Measurements from ENCODE around the gene TTLL9. TPM values are rescaled to one million over a fixed set of nuclear protein-coding genes. Genes with fewer than 3 reads are reported as not detected.

Gene TTLL9
- polyA plus RNA-seq, 1 experiment, result 0.11 TPM

DNA sequence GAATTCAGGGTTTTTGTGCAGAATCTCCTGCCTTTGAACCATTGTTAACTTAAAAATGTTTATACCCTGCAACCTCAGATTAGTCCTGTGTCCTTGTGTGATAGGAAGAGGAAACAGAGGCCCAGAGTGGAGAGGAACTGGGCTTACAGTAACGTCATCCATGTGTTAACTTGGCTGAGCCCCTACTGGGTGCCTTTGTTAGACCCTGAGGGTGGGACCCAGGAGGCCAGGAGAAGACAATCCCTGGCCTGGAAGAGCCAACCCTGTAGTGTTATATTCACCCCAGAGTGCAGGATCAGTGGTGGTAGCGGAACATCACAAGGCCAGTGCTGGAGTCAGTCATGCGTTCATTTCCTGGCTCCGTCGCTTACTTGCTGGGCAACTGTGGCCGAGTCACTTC, 40.7 kb upstream of the TTLL9 start:
- TF ChIP-seq CTCF (IDR thresholded peaks at IDR 0.05; ENCODE audit: insufficient read depth, low read depth, low read length), result no peak
- Histone ChIP-seq H3K27me3 (ENCODE audit: control insufficient read depth, insufficient read depth, low read length) (no peaks in the 10 kb centered on the region), H3K4me3 (ENCODE audit: low read depth, low read length) (no peak overlapping the region), H3K36me3 (ENCODE audit: control insufficient read depth, insufficient read depth, low read length) (no peaks in the 10 kb centered on the region)
- CTCF ChIA-PET, result interaction anchor here (0.5 to 1.5 kb wide), 5 partner anchors 12 to 263 kb away, joined by 3 to 4 read pairs (median 3); partner anchors contain the start of gene FOXS1
- DNase-seq (ENCODE audit: low read depth), result no peak
- POLR2A ChIA-PET, result no interaction called here

- no peak for DNase-seq (ENCODE audit: low read depth)
- H3K27me3 ChIP-seq (ENCODE audit: control insufficient read depth, insufficient read depth, low read length), result 0 out of 2 replicates have a peak, but pooled peaks cover 2% of the 10 kb centered on the region
- H3K4me3 ChIP-seq (ENCODE audit: low read depth, low read length), result no peak overlapping the region
- TF ChIP-seq CTCF (IDR thresholded peaks at IDR 0.05; ENCODE audit: insufficient read depth, low read depth, low read length), result no peak
- POLR2A ChIA-PET, result no interaction called here
- CTCF ChIA-PET, result interaction anchor here (0.7 to 1.5 kb wide), 2 partner anchors 15 to 319 kb away, joined by 3 read pairs; partner anchors contain the start of gene FOXS1
- H3K36me3 ChIP-seq (ENCODE audit: control insufficient read depth, insufficient read depth, low read length), result no peaks in the 10 kb centered on the region
Measured at GRCh38 chr20:31830406-31830981, 39.9 kb upstream of the TTLL9 start.

DNA sequence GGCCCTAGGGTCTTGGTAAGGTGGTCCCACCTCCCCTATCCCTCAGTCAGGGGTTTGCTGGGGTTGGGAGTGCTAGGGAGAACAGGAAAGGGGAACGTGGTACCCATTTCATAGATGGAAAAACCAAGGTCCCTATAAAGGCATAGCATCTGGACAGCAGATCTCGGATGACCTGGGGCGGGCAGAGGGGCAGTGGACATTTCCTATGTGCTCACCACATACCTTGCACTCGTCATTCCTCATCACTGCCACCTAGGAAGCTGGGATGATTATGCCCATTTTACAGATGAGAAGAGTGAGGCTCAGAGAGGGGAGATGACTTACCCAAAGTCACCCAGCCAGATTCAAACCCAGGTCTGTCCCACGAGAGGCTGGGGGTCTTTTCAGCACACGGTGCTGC, 39.2 kb upstream of the TTLL9 start:
- DNase-seq (ENCODE audit: low read depth), result no peak
- POLR2A ChIA-PET, result no interaction called here
- Histone ChIP-seq H3K27me3 (ENCODE audit: control insufficient read depth, insufficient read depth, low read length) (0 out of 2 replicates have a peak, but pooled peaks cover 2% of the 10 kb centered on the region), H3K4me3 (ENCODE audit: low read depth, low read length) (no peak overlapping the region), H3K36me3 (ENCODE audit: control insufficient read depth, insufficient read depth, low read length) (no peaks in the 10 kb centered on the region)
- no peak for TF ChIP-seq CTCF (IDR thresholded peaks at IDR 0.05; ENCODE audit: insufficient read depth, low read depth, low read length)
- CTCF ChIA-PET, result interaction anchor here (0.7 kb wide), 1 partner anchor 320 kb away, joined by 3 read pairs; no protein-coding TSS in a partner anchor

DNA sequence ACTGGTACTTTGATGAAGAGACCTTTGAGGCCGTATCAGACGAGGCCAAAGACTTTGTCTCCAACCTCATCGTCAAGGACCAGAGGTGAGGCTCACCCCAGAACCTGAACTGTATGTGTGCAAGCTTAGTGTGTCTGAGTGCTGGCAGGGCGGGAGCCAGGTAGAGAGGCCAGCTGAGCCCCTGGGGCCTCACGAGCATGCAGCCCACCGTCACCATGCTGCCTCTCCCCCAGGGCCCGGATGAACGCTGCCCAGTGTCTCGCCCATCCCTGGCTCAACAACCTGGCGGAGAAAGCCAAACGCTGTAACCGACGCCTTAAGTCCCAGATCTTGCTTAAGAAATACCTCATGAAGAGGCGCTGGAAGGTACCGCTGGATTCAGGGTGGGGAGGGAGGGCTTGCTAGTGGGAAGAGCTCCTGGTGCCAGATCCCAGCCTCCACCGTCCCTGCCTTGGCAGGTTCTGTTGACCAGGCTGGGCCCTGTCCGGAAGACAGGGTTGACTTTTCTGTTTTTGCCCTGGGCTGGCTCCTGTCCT, 38.6 kb upstream of the TTLL9 start:
- TF ChIP-seq CTCF (IDR thresholded peaks at IDR 0.05; ENCODE audit: insufficient read depth, low read depth, low read length), result no peak
- CTCF ChIA-PET, result interaction anchor here (10.6 kb wide), 1 partner anchor 9 kb away, joined by 105 read pairs; the partner anchor contains the start of gene MYLK2
- no peaks in the 10 kb centered on the region for H3K36me3 ChIP-seq (ENCODE audit: control insufficient read depth, insufficient read depth, low read length)
- POLR2A ChIA-PET, result no interaction called here
- DNase-seq (ENCODE audit: low read depth), result no peak
- H3K27me3 ChIP-seq (ENCODE audit: control insufficient read depth, insufficient read depth, low read length), result 0 out of 2 replicates have a peak, but pooled peaks cover 2% of the 10 kb centered on the region
- no peak overlapping the region for H3K4me3 ChIP-seq (ENCODE audit: low read depth, low read length)

DNA sequence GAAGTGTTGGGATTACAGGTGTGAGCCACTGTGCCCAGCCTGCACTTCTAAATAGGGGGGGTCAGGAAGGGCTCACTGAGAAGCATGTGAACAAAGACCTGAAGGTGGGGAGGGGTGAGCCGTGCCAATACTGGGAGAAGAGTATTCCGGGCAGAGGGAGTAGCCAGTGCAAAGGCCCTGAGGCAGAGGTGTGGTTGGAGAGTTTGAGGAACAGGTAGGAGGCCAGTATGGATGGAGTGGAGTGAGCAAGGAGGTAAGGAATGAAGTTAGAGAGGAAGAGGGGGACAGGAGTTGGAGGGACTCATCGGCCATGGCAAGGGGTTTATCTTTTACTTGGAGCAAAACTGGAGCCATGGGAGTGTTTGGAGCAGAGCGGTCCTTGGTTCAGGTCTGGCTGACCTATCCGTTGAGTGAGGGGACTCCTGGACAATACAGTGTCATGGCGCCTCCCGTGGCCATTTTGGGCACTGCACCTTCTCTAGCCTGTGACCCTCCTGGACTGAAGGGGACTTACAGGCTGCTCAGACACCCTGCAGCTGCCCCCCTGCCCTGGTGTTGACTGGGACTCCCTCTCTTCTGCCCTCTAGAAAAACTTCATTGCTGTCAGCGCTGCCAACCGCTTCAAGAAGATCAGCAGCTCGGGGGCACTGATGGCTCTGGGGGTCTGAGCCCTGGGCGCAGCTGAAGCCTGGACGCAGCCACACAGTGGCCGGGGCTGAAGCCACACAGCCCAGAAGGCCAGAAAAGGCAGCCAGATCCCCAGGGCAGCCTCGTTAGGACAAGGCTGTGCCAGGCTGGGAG, 37.1 kb upstream of the TTLL9 start:
- no peak for DNase-seq (ENCODE audit: low read depth)
- peak; percentile 81 for TF ChIP-seq CTCF (IDR thresholded peaks at IDR 0.05; ENCODE audit: insufficient read depth, low read depth, low read length)
- Histone ChIP-seq H3K27me3 (ENCODE audit: control insufficient read depth, insufficient read depth, low read length) (0 out of 2 replicates have a peak, but pooled peaks cover 2% of the 10 kb centered on the region), H3K36me3 (ENCODE audit: control insufficient read depth, insufficient read depth, low read length) (no peaks in the 10 kb centered on the region), H3K4me3 (ENCODE audit: low read depth, low read length) (no peak overlapping the region)
- CTCF ChIA-PET, result interaction anchor here (0.5 to 10.6 kb wide), 9 partner anchors 10 to 199 kb away, joined by 3 to 105 read pairs (median 4); partner anchors contain the start of gene MYLK2
- POLR2A ChIA-PET, result no interaction called here

Measured in BJ (cell line).